ENCODE measurements around the gene TRIM5. TPM values are rescaled to one million over a fixed set of nuclear protein-coding genes. Genes with fewer than 3 reads are reported as not detected.
A peak's percentile ranks its signal among the peaks of the same experiment; 100 is the strongest.
"Not testable (repeated sequence)": the region's sequence is repeated elsewhere in the genome, so short reads cannot be mapped to it uniquely, and the experiment has no call there.

Gene TRIM5
- total RNA-seq, 1 donor from 2014 or later, result 44.4 TPM

GRCh38 chr11:5700421-5701054 lies 15.7 kb upstream of the TRIM5 start:
- Histone ChIP-seq H3K4me3 (no peak overlapping the region), H3K9me3 (no peaks in the 10 kb centered on the region), H3K27me3 (no peaks in the 10 kb centered on the region), H3K27ac (no peak overlapping the region), H3K36me3 (peaks cover 90% of the 10 kb centered on the region), H3K4me1 (peaks cover 7% of the 10 kb centered on the region)
- intact Hi-C loops (cut with DNase I), result no loop called here
- no peak for ATAC-seq
- no peak for DNase-seq
- TF ChIP-seq CTCF (IDR thresholded peaks at IDR 0.05), result no peak

GRCh38 chr11:5698281-5698680 lies 13.4 kb upstream of the TRIM5 start:
- no peaks in the 10 kb centered on the region for H3K27me3 ChIP-seq
- peaks cover 68% of the 10 kb centered on the region for H3K36me3 ChIP-seq
- H3K9me3 ChIP-seq, result no peaks in the 10 kb centered on the region
- DNase-seq (no peak), ATAC-seq (no peak)
- no peak overlapping the region for H3K4me3 ChIP-seq
- peaks cover 7% of the 10 kb centered on the region for H3K4me1 ChIP-seq
- intact Hi-C loops (cut with DNase I), result no loop called here
- TF ChIP-seq CTCF (IDR thresholded peaks at IDR 0.05), result no peak
- no peak overlapping the region for H3K27ac ChIP-seq

DNA sequence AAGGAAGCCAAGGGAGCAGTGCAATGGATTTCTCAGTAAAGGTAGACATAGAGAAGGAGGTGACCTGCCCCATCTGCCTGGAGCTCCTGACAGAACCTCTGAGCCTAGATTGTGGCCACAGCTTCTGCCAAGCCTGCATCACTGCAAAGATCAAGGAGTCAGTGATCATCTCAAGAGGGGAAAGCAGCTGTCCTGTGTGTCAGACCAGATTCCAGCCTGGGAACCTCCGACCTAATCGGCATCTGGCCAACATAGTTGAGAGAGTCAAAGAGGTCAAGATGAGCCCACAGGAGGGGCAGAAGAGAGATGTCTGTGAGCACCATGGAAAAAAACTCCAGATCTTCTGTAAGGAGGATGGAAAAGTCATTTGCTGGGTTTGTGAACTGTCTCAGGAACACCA lies 11.3 kb upstream of the TRIM5 start:
- no peak overlapping the region for H3K4me3 ChIP-seq
- H3K9me3 ChIP-seq, result no peaks in the 10 kb centered on the region
- H3K27ac ChIP-seq, result no peak overlapping the region
- TF ChIP-seq CTCF (IDR thresholded peaks at IDR 0.05), result no peak
- peak; percentile 27 for ATAC-seq
- H3K27me3 ChIP-seq, result no peaks in the 10 kb centered on the region
- intact Hi-C loops (cut with DNase I), result no loop called here
- no peak for DNase-seq
- peaks cover 7% of the 10 kb centered on the region for H3K4me1 ChIP-seq
- peaks cover 50% of the 10 kb centered on the region for H3K36me3 ChIP-seq

DNA sequence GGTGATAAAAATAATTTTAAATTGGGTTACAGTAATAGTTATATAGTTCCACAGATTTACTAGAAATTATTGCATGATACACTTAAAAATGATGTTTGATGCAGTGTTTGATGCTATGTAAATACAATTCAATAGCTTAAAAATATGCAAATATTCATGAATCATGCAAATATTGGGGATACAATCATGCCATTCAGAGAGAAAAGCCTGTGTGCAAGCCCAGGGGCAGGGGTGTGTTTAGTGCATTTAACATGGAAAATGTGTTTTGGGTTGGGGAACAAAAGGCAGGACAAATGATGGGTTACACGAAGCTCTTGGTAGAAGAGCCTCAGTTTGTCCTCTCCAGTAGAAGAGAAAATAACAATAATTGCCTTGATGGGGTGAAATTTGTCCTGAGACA lies 10.7 kb upstream of the TRIM5 start:
- H3K4me3 ChIP-seq, result no peak overlapping the region
- no peak for TF ChIP-seq CTCF (IDR thresholded peaks at IDR 0.05)
- no peaks in the 10 kb centered on the region for H3K9me3 ChIP-seq
- peaks cover 44% of the 10 kb centered on the region for H3K36me3 ChIP-seq
- ATAC-seq (no peak), DNase-seq (no peak)
- no peaks in the 10 kb centered on the region for H3K27me3 ChIP-seq
- peaks cover 7% of the 10 kb centered on the region for H3K4me1 ChIP-seq
- intact Hi-C loops (cut with DNase I), result no loop called here
- H3K27ac ChIP-seq, result no peak overlapping the region

DNA sequence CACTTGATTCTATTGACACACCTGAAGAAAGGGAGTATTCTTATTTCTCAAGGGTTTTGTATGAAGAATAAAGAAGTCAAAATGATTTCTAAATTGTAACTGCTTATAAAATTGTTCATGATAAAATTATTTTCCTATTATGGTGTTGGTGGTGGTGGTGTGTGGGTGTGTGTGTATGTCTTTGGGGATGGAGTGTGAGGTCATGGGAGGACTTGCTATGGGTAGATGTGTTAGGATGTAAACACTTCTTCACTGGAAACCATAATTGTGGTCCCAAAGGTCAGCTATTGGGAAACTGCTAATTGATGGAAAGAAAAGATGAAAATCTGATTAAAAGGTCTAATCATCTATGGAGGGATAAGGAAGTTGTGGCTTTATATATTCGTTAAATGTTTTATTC lies 9.8 kb upstream of the TRIM5 start:
- TF ChIP-seq CTCF (IDR thresholded peaks at IDR 0.05), result no peak
- Histone ChIP-seq H3K4me3 (no peak overlapping the region), H3K9me3 (no peaks in the 10 kb centered on the region), H3K36me3 (peaks cover 35% of the 10 kb centered on the region), H3K27me3 (no peaks in the 10 kb centered on the region), H3K4me1 (peaks cover 7% of the 10 kb centered on the region), H3K27ac (no peak overlapping the region)
- intact Hi-C loops (cut with DNase I), result no loop called here
- ATAC-seq (no peak), DNase-seq (no peak)

DNA sequence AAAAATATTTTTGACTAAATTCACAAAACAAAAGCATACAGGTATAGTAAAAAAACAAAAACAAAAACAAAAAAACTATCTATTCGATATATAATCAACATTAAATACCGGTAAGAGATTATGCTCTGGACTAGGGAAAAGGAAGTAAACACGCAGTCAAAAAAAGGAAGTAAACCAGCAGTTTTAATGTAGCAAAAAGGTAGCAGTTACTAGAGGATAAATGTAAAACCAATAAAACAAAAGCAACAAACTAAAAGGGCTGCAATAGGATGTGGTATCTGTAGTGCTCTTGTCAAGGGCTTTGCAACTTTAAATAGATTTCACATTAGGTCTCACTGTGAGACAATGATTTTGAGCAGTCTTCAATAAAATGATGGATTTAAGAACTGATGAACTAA lies 7.1 kb upstream of the TRIM5 start:
- H3K4me3 ChIP-seq, result peak overlapping the region; percentile 70
- DNase-seq (no peak), ATAC-seq (no peak)
- H3K27me3 ChIP-seq, result no peaks in the 10 kb centered on the region
- peak overlapping the region; percentile 94 for H3K27ac ChIP-seq
- TF ChIP-seq CTCF (IDR thresholded peaks at IDR 0.05), result no peak
- H3K9me3 ChIP-seq, result no peaks in the 10 kb centered on the region
- H3K36me3 ChIP-seq, result peaks cover 12% of the 10 kb centered on the region
- H3K4me1 ChIP-seq, result peaks cover 17% of the 10 kb centered on the region
- intact Hi-C loops (cut with DNase I), result no loop called here

- H3K36me3 ChIP-seq; H3K27me3 ChIP-seq; ATAC-seq; DNase-seq; H3K9me3 ChIP-seq; intact Hi-C loops (cut with DNase I): not testable (repeated sequence)
- peaks cover 15% of the 10 kb centered on the region for H3K4me1 ChIP-seq
- peak overlapping the region; percentile 70 for H3K4me3 ChIP-seq
- H3K27ac ChIP-seq, result peak overlapping the region; percentile 94
Observed at GRCh38 chr11:5691238-5691963, 6.5 kb upstream of the TRIM5 start.

Data from upper lobe of right lung (tissue), 1 donor.